PC-9 (cell line): ENCODE data around the gene TRIM44. TPM values are rescaled to one million over a fixed set of nuclear protein-coding genes. Genes with fewer than 3 reads are reported as not detected.

Experiments
- BruUV-seq: library from RNA; stranded (reverse); fragments of 400-500 nt; replicated peaks from 2 replicates; lab custom pipeline; 2021; lab: Mats Ljungman, UMichigan
- CTCF ChIA-PET: fragments of 300-600 bp; sonication (Branson Sonifier 250); formaldehyde crosslinking; loops from one replicate; lab custom pipeline; 2022; ENCODE audit warnings: antibody characterized with exemption; lab: Charles Lee
- POLR2A ChIA-PET: fragments of 300-600 bp; sonication (Branson Sonifier 250); formaldehyde crosslinking; loops from one replicate; lab custom pipeline; 2022; ENCODE audit warnings: antibody characterized with exemption; ENCODE audit not compliant: unreplicated experiment; lab: Charles Lee
- DNase-seq, 2 experiments: peaks; one replicate each; pipeline versions ENCODE4 v3.0.0 to v3.0.0-alpha.2; 2015 to 2022; ENCODE audit warnings: mixed read lengths in 1 of 2
- H2AFZ ChIP-seq: fragments of 200-600 bp; sonication (generic); 2 replicates; pipeline ENCODE4 v1.8.1; 2017; ENCODE audit warnings: antibody characterized with exemption
- H3F3A ChIP-seq: fragments of 200-600 bp; sonication (generic); 2 replicates; pipeline ENCODE4 v1.8.1; 2017; ENCODE audit warnings: antibody characterized with exemption, mild to moderate bottlenecking, low read depth; ENCODE audit not compliant: insufficient read depth
- H3K27ac ChIP-seq: fragments of 200-600 bp; sonication (generic); 2 replicates; pipeline ENCODE4 v1.6.1; 2016; ENCODE audit warnings: mixed run types
- H3K27me3 ChIP-seq: fragments of 200-600 bp; sonication (generic); 2 replicates; pipeline ENCODE4 v1.6.1; 2016; ENCODE audit warnings: low read depth, mixed run types; ENCODE audit not compliant: insufficient read depth
- H3K36me3 ChIP-seq: fragments of 200-600 bp; sonication (generic); 2 replicates; pipeline ENCODE4 v1.6.1; 2016; ENCODE audit warnings: low read depth, mixed run types
- H3K4me1 ChIP-seq: fragments of 200-600 bp; sonication (generic); replicated peaks from 2 replicates; pipeline ENCODE4 v1.6.1; 2016; ENCODE audit warnings: mixed run types; ENCODE audit not compliant: insufficient read depth
- H3K4me2 ChIP-seq: fragments of 200-600 bp; sonication (generic); 2 replicates; pipeline ENCODE4 v1.6.1; 2017; ENCODE audit warnings: mixed run types
- H3K4me3 ChIP-seq: fragments of 200-600 bp; sonication (generic); 2 replicates; pipeline ENCODE4 v1.6.1; 2016; ENCODE audit warnings: mixed run types
- H3K79me2 ChIP-seq: fragments of 200-600 bp; sonication (generic); 2 replicates; pipeline ENCODE4 v1.6.1; 2017; ENCODE audit warnings: low read depth, mixed run types
- H3K9me2 ChIP-seq: fragments of 200-600 bp; sonication (generic); 2 replicates; pipeline ENCODE4 v1.8.1; 2017; ENCODE audit warnings: mild to moderate bottlenecking; ENCODE audit not compliant: insufficient read depth
- H3K9me3 ChIP-seq: fragments of 200-600 bp; sonication (generic); 2 replicates; pipeline ENCODE4 v1.8.1; 2016; ENCODE audit warnings: low read depth; ENCODE audit not compliant: insufficient read depth
- H4K20me1 ChIP-seq: fragments of 200-600 bp; sonication (generic); 2 replicates; pipeline ENCODE4 v1.8.1; 2017; ENCODE audit not compliant: insufficient read depth
- CTCF ChIP-seq: fragments of 200-600 bp; sonication (generic); conservative IDR thresholded peaks from 2 replicates; pipeline ENCODE4 v1.6.1; 2017; ENCODE audit warnings: mixed run types, antibody characterized with exemption, mild to moderate bottlenecking, moderate library complexity
- EZH2 ChIP-seq: fragments of 200-600 bp; sonication (generic); IDR thresholded peaks from 2 replicates; pipeline ENCODE4 v1.8.0; 2017; ENCODE audit warnings: antibody characterized with exemption, low read depth
- intact Hi-C: fragments of 100-400 bp; cut with micrococcal nuclease; formaldehyde crosslinking; loops from one replicate; pipeline ENCODE4 v1.10.0; 2022; ENCODE audit not compliant: unreplicated experiment
- total RNA-seq: library from RNA; stranded (reverse); gene quantifications from 2 replicates; pipeline ENCODE4 v1.2.3, GENCODE V29; 2021

TRIM44 gene
- total RNA-seq, 1 experiment from 2014 or later, result 100 TPM

GRCh38 chr11:35671396-35672127, 9.0 kb downstream of the TRIM44 start:
- H3K9me2 ChIP-seq, result no peaks in the 10 kb centered on the region
- H3K27me3 ChIP-seq, result no peaks in the 10 kb centered on the region
- DNase-seq, result no peak
- intact Hi-C loops, result no loop called here
- no peak overlapping the region for H2AFZ ChIP-seq
- CTCF ChIA-PET, result no interaction called here
- H3K36me3 ChIP-seq, result peaks cover 18% of the 10 kb centered on the region
- no peak overlapping the region for H3K27ac ChIP-seq
- peaks cover 99% of the 10 kb centered on the region for H3K79me2 ChIP-seq
- peaks cover 13% of the 10 kb centered on the region; the same call in 1 of the 2 replicates for H3K4me1 ChIP-seq
- peaks cover 7% of the 10 kb centered on the region; the same call in 1 of the 2 replicates for H3F3A ChIP-seq
- H4K20me1 ChIP-seq, result peaks cover 77% of the 10 kb centered on the region
- BruUV-seq, result no TSS peak
- POLR2A ChIA-PET, result no interaction called here
- TF ChIP-seq CTCF (no peak), EZH2 (no peak)
- no peak overlapping the region for H3K4me3 ChIP-seq
- no peak overlapping the region for H3K4me2 ChIP-seq
- peaks cover 6% of the 10 kb centered on the region for H3K9me3 ChIP-seq

DNA sequence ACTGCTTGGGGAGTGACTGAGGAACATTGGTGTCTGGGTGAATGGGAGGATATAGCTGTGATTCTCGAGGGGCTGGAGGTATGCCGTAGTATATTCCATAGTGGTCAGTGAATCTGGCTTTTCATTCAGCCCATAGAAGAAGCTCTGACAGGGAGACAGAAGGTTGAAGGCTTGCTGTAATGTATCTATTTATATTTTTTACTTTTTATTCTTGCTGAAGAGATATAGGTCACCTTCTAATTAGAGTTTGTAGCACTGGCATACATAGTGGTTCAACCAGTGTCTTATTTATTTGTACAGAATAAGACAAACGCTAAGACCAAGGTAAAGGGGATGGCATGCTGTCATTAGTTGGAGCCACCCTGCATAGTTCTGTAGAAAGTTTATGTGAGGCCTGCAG, 10.0 kb downstream of the TRIM44 start:
- DNase-seq, result no peak
- CTCF ChIA-PET, result no interaction called here
- Histone ChIP-seq H3K9me2 (no peaks in the 10 kb centered on the region), H3F3A (peaks cover 7% of the 10 kb centered on the region; the same call in 1 of the 2 replicates), H4K20me1 (peaks cover 77% of the 10 kb centered on the region), H3K36me3 (peaks cover 18% of the 10 kb centered on the region), H3K27ac (no peak overlapping the region), H3K27me3 (no peaks in the 10 kb centered on the region), H3K79me2 (peaks cover 96% of the 10 kb centered on the region), H3K4me3 (no peak overlapping the region), H3K4me1 (peaks cover 12% of the 10 kb centered on the region; the same call in 1 of the 2 replicates), H3K4me2 (no peak overlapping the region), H2AFZ (no peak overlapping the region), H3K9me3 (no peaks in the 10 kb centered on the region)
- TF ChIP-seq EZH2, result no peak
- POLR2A ChIA-PET, result no interaction called here
- intact Hi-C loops, result no loop called here
- no TSS peak for BruUV-seq

- Histone ChIP-seq H3K27me3 (no peaks in the 10 kb centered on the region), H3K4me2 (0 out of 2 replicates have a peak overlapping the region, but pooled peaks have one; percentile 3), H4K20me1 (peaks cover 65% of the 10 kb centered on the region), H3K4me3 (no peak overlapping the region), H3K27ac (peak overlapping the region; percentile 10; the same call in 1 of the 2 replicates), H2AFZ (no peak overlapping the region), H3F3A (peaks cover 3% of the 10 kb centered on the region; the same call in 1 of the 2 replicates), H3K36me3 (peaks cover 8% of the 10 kb centered on the region), H3K9me2 (no peaks in the 10 kb centered on the region), H3K79me2 (peaks cover 97% of the 10 kb centered on the region), H3K4me1 (peaks cover 12% of the 10 kb centered on the region; the same call in 1 of the 2 replicates), H3K9me3 (no peaks in the 10 kb centered on the region)
- intact Hi-C loops, result no loop called here
- BruUV-seq, result no TSS peak
- ChIA-PET CTCF (interaction anchor here (1.4 kb wide), 1 partner anchor 146 kb away, joined by 7 read pairs; no protein-coding TSS in a partner anchor), POLR2A (interaction anchor here (0.6 kb wide), 1 partner anchor 343 kb away, joined by 8 read pairs; no protein-coding TSS in a partner anchor)
- peak in 1 of 2 experiments; percentile 49 for DNase-seq
- TF ChIP-seq CTCF, result no peak
- no peak for TF ChIP-seq EZH2
These were observed 13.5 kb downstream of the TRIM44 start for GRCh38 chr11:35675901-35676610.
